Psoas muscle (tissue), 8 donors: Measurements from ENCODE around the gene IGBP1. TPM values are rescaled to one million over a fixed set of nuclear protein-coding genes. Genes with fewer than 3 reads are reported as not detected.

Experiments
- ATAC-seq, 4 donors: fragments of 200-7000 bp; cut with Tn5 transposase; one replicate each; pipeline ENCODE4 v1.9.1; 2020; ENCODE audit warnings: moderate library complexity in 3 of 4, mild to moderate bottlenecking in 2 of 4
- DNase-seq, 2 donors: peaks; one replicate each; pipeline ENCODE4 v3.0.0-alpha.2; 2020
- H3K27ac ChIP-seq: fragments of 200-600 bp; one replicate; pipeline ENCODE4 v1.8.0; 2022
- H3K27me3 ChIP-seq, 3 donors: fragments of 200-600 bp in 1 of 3; one replicate each; pipeline versions ENCODE4 v1.6.1 to v1.8.0; 2013 to 2022; ENCODE audit warnings: low read length in 2 of 3, mild to moderate bottlenecking in 2 of 3, moderate library complexity in 1 of 3; ENCODE audit not compliant: insufficient read depth in 3 of 3
- H3K36me3 ChIP-seq, 2 donors: fragments of 200-600 bp in 1 of 2; one replicate each; pipeline versions ENCODE4 v1.6.1 to v1.8.0; 2013 to 2022; ENCODE audit warnings: low read depth in 1 of 2, mild to moderate bottlenecking in 1 of 2, moderate library complexity in 1 of 2; ENCODE audit not compliant: insufficient read depth in 1 of 2
- H3K4me1 ChIP-seq: fragments of 200-600 bp; one replicate; pipeline ENCODE4 v1.8.0; 2022
- H3K4me3 ChIP-seq: fragments of 200-600 bp; one replicate; pipeline ENCODE4 v1.8.0; 2022; ENCODE audit warnings: mild to moderate bottlenecking
- H3K9me3 ChIP-seq: fragments of 200-600 bp; one replicate; pipeline ENCODE4 v1.8.0; 2022
- WGBS, 3 donors: extraction: QIAGEN DNeasy Blood & Tissue Kit; methylation state at CpG; one replicate each; pipeline versions ENCODE4 v1.1.6 to v1.1.7; 2013; 5-methylcytosine and 5-hydroxymethylcytosine counted together
- intact Hi-C, 2 donors: fragments of 100-400 bp; cut with DNase I; formaldehyde crosslinking; loops; one replicate each; pipeline versions ENCODE4 v1.11.0 to v1.14.2; 2022
- polyA plus RNA-seq, 3 donors: library from polyadenylated mRNA; stranded (reverse); fragments of 200-250 nt; gene quantifications; one replicate each; pipeline ENCODE4 v1.2.3, GENCODE V29; 2013
- total RNA-seq, 4 donors: library from RNA; stranded (reverse); fragmentation: NEBNext Ultra II Directional in 2 of 4; extraction: Animal tissue kit (Norgen Biotek cat#: 25700) in 2 of 4; gene quantifications; one replicate each; pipeline versions ENCODE4 v1.2.1 to v1.2.4, GENCODE V29; 2021 to 2023
- TF ChIP-seq, protein P1 (sequence below): fragments of 200-600 bp; IDR thresholded peaks from one replicate; pipeline ENCODE4 v1.8.0; 2022; ENCODE audit warnings: antibody characterized with exemption
- donor health status: healthy with polysubstance abuse.
- donor health status: DM: no; HTN: no; CAD: no; lungs with moderate emphysema.
- donor health status: Bipolar disorder and iron deficiency.
- donor health status: healthy.
- donor health status: DM: yes; HTN: yes; CAD: no.
- donor health status: DM: no; HTN: no; CAD: no.
- donor health status: DM: no; HTN: no; CAD: no.
- donor health status: DM: yes; HTN: yes; CAD: no.

Gene IGBP1
- total and polyA plus RNA-seq, 7 donors: 45.0 to 81.5 (median 60.6) TPM

GRCh38 chrX:70174754-70175153, 41.5 kb downstream of the IGBP1 start:
- no peak overlapping the region for H3K27ac ChIP-seq
- H3K4me3 ChIP-seq: no peak overlapping the region
- peaks cover 0 to 3% (median 0%) of the 10 kb centered on the region in 3 donors for H3K27me3 ChIP-seq
- intact Hi-C loops: no loop called here
- no peaks in the 10 kb centered on the region for H3K4me1 ChIP-seq
- no peaks in the 10 kb centered on the region for H3K9me3 ChIP-seq
- no peaks in the 10 kb centered on the region for H3K36me3 ChIP-seq
- WGBS, 3 donors: 55 to 74% (median 71%) methylated on average over 3 to 4 of the region's 4 CpGs
- DNase-seq: no peak
- TF ChIP-seq, protein P1, sequence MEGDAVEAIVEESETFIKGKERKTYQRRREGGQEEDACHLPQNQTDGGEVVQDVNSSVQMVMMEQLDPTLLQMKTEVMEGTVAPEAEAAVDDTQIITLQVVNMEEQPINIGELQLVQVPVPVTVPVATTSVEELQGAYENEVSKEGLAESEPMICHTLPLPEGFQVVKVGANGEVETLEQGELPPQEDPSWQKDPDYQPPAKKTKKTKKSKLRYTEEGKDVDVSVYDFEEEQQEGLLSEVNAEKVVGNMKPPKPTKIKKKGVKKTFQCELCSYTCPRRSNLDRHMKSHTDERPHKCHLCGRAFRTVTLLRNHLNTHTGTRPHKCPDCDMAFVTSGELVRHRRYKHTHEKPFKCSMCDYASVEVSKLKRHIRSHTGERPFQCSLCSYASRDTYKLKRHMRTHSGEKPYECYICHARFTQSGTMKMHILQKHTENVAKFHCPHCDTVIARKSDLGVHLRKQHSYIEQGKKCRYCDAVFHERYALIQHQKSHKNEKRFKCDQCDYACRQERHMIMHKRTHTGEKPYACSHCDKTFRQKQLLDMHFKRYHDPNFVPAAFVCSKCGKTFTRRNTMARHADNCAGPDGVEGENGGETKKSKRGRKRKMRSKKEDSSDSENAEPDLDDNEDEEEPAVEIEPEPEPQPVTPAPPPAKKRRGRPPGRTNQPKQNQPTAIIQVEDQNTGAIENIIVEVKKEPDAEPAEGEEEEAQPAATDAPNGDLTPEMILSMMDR: no peak
- ATAC-seq: no peak

- 74 to 86% (median 83%) methylated on average over 7 of the region's 7 CpGs for WGBS, 3 donors
Observed at GRCh38 chrX:70175338-70175737, 42.1 kb downstream of the IGBP1 start.

DNA sequence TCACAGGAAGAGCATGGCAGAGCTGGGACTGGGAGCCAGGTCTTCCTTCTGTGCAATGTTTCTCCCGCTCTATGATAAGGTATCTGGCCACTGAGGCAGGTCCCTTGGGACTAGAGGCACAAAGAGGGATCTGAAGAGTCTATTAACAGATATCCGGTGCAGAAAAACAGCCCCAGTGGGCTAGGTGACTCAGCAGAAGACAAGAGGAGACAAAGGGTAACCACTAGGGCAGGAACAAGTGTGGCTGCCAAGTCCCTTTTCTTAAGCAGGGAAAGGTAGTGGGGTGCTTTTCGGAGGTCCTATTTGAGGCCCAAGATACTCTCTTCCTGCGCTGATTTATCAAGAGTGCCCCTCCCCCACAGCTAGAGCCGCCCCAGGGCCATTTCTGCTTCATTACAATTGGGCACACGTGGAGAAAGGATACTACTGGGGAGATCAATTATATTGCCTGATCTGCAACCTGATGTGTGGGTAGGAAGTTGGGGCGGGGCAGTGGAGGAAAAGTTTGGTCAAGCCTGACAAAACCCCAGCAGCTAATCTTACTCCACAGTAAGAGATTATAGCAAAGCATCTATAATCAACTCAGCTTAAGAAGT, 43.8 kb downstream of the IGBP1 start, which contains the start of gene DGAT2L6:
DGAT2L6 (plus strand) TSS at position 546 of the 596 bp plus-strand sequence. CDS start 100 bp downstream, outside the sequence.
- no peak within 1 kb of the TSS for H3K4me3 ChIP-seq
- H3K4me1 ChIP-seq: no peaks in the 10 kb centered on the region
- no peaks in the 10 kb centered on the region for H3K36me3 ChIP-seq
- no peak within 1 kb of the TSS for H3K27ac ChIP-seq
- peaks cover 0 to 3% (median 0%) of the 10 kb centered on the region in 3 donors for H3K27me3 ChIP-seq
- WGBS, 3 donors: 59 to 71% (median 67%) methylated on average over 7 of the region's 7 CpGs
- no peak for ATAC-seq
- peaks cover 2% of the 10 kb centered on the region for H3K9me3 ChIP-seq
- intact Hi-C loops: no loop called here
- no peak for DNase-seq
- TF ChIP-seq, protein P1: no peak

More at GRCh38 chrX:70175338-70175737, 42.1 kb downstream of the IGBP1 start:
- DNase-seq (no peak), ATAC-seq (no peak)
- H3K27me3 ChIP-seq: peaks cover 0 to 3% (median 0%) of the 10 kb centered on the region in 3 donors
- no peak overlapping the region for H3K4me3 ChIP-seq
- H3K27ac ChIP-seq: no peak overlapping the region
- TF ChIP-seq, protein P1: no peak
- peaks cover 2% of the 10 kb centered on the region for H3K9me3 ChIP-seq
- no peaks in the 10 kb centered on the region for H3K36me3 ChIP-seq
- intact Hi-C loops: no loop called here
- H3K4me1 ChIP-seq: no peaks in the 10 kb centered on the region

DNA sequence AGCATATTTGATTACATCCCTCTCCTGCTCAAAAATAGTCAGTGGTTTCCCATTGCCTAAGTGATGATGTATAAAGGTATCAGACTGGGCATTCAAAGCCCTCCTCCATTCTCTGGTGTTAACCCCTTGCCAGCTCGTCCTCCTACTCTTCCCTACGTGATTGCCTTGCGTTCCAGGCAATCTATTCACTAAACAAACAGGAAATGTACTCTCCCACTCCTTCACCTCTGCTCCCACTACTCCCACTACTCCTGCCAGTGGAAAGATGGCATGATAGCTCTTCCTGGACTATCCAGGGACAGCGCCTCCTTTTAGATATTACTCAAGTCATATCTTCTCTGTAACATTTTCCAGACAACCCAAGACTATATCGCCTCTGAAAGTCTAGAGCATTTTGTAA, 49.8 kb downstream of the IGBP1 start:
- DNase-seq (no peak), ATAC-seq (no peak)
- H3K9me3 ChIP-seq: peaks cover 2% of the 10 kb centered on the region
- peaks cover 0 to 12% (median 0%) of the 10 kb centered on the region in 3 donors for H3K27me3 ChIP-seq
- no peaks in the 10 kb centered on the region for H3K36me3 ChIP-seq
- no peak overlapping the region for H3K27ac ChIP-seq
- TF ChIP-seq, protein P1: no peak
- intact Hi-C loops: no loop called here
- no peaks in the 10 kb centered on the region for H3K4me1 ChIP-seq
- 71 to 81% (median 77%) methylated on average over 5 of the region's 5 CpGs for WGBS, 3 donors
- no peak overlapping the region for H3K4me3 ChIP-seq

DNA sequence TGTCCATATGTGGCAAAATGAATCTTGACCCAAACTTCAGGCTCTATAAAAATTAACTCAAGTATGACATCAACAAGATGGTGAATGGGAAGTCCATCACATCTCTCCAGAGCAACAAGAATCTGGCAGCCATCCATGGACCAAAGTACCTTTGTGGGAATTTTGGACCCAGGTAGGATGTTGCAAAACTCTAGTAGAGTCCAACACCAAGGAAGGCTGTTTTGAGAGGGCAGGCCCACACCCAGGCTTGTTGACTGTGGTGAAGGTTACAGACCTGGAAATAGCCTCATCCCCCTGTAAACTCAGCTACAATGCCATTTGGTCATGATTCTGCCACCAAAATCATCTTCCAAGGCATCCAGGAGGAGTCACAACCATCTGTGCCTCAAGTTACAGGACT, 57.0 kb downstream of the IGBP1 start:
- H3K4me1 ChIP-seq: no peaks in the 10 kb centered on the region
- TF ChIP-seq, protein P1: no peak
- H3K27me3 ChIP-seq: peaks cover 0 to 14% (median 0%) of the 10 kb centered on the region in 3 donors
- no peak overlapping the region for H3K4me3 ChIP-seq
- no peak overlapping the region for H3K27ac ChIP-seq
- H3K36me3 ChIP-seq: no peaks in the 10 kb centered on the region
- H3K9me3 ChIP-seq: peaks cover 8% of the 10 kb centered on the region
- intact Hi-C loops: no loop called here
- no peak for DNase-seq
- no peak for ATAC-seq
